Keratinocyte (primary cell): ENCODE results near the gene CIDEC. TPM values are rescaled to one million over a fixed set of nuclear protein-coding genes. Genes with fewer than 3 reads are reported as not detected.
A peak's percentile ranks its signal among the peaks of the same experiment; 100 is the strongest.

Experiments used
- DNase-seq: peaks from one replicate; pipeline ENCODE4 v3.0.0-alpha.2; 2011; ENCODE audit warnings: low read depth, missing footprints, low spot score
- FAIRE-seq: peaks from 2 replicates; lab custom pipeline; 2011; peaks lifted over from hg19 to GRCh38; lab: Jason Lieb, UNC
- H2AFZ ChIP-seq: 2 replicates; pipeline ENCODE4 v1.6.0; 2012; ENCODE audit warnings: low read length, control low read depth, inconsistent platforms; ENCODE audit not compliant: control insufficient read depth
- H3K27ac ChIP-seq: 2 replicates; pipeline ENCODE4 v1.5.1; 2011; ENCODE audit warnings: low read length; ENCODE audit not compliant: control insufficient read depth, insufficient read depth
- H3K27me3 ChIP-seq: 3 replicates; pipeline ENCODE4 v1.6.0; 2011; ENCODE audit warnings: low read length; ENCODE audit not compliant: control insufficient read depth, insufficient read depth; ENCODE audit errors: extremely low read depth
- H3K36me3 ChIP-seq, 2 experiments: 2 replicates in 1 of 2; 3 replicates in 1 of 2; pipeline ENCODE4 v1.5.1; 2011; ENCODE audit warnings: low read length in 2 of 2, mild to moderate bottlenecking in 1 of 2; ENCODE audit not compliant: control insufficient read depth in 2 of 2, insufficient read depth in 2 of 2; ENCODE audit errors: extremely low read depth in 1 of 2
- H3K4me1 ChIP-seq: 3 replicates; pipeline ENCODE4 v1.5.1; 2011; ENCODE audit warnings: low read length; ENCODE audit not compliant: control insufficient read depth, insufficient read depth; ENCODE audit errors: extremely low read depth
- H3K4me2 ChIP-seq: 3 replicates; pipeline ENCODE4 v1.6.0; 2011; ENCODE audit warnings: low read depth, low read length; ENCODE audit not compliant: control insufficient read depth, insufficient read depth; ENCODE audit errors: extremely low read depth
- H3K4me3 ChIP-seq, 3 experiments: fragments of 200-600 bp in 1 of 3; sonication (generic) in 1 of 3; 2 replicates in 2 of 3; 3 replicates in 1 of 3; pipeline ENCODE4 v1.5.1; 2011 to 2016; ENCODE audit warnings: low read length in 3 of 3, mild to moderate bottlenecking in 3 of 3, control low read depth in 2 of 3, inconsistent platforms in 1 of 3, low read depth in 1 of 3, mixed read lengths in 1 of 3, mixed run types in 1 of 3, moderate library complexity in 1 of 3; ENCODE audit not compliant: control insufficient read depth in 2 of 3, insufficient read depth in 2 of 3; ENCODE audit errors: extremely low read depth in 1 of 3
- H3K79me2 ChIP-seq: 2 replicates; pipeline ENCODE4 v1.6.0; 2012; ENCODE audit warnings: low read length; ENCODE audit not compliant: control insufficient read depth, insufficient read depth
- H3K9ac ChIP-seq: 3 replicates; pipeline ENCODE4 v1.6.0; 2011; ENCODE audit warnings: low read length; ENCODE audit not compliant: control insufficient read depth, insufficient read depth; ENCODE audit errors: extremely low read depth
- H3K9me1 ChIP-seq: 3 replicates; pipeline ENCODE4 v1.6.0; 2011; ENCODE audit warnings: low read length; ENCODE audit not compliant: control insufficient read depth, insufficient read depth; ENCODE audit errors: extremely low read depth
- H3K9me3 ChIP-seq: 2 replicates; pipeline ENCODE4 v1.5.1; 2012; ENCODE audit warnings: low read depth, low read length; ENCODE audit not compliant: control insufficient read depth
- H4K20me1 ChIP-seq: 3 replicates; pipeline ENCODE4 v1.6.0; 2011; ENCODE audit warnings: low read length; ENCODE audit not compliant: control insufficient read depth, insufficient read depth; ENCODE audit errors: extremely low read depth
- CTCF ChIP-seq, 3 experiments: IDR thresholded peaks in 1 of 3; conservative IDR thresholded peaks in 1 of 3; optimal IDR thresholded peaks in 1 of 3; 2 replicates in 2 of 3; 3 replicates in 1 of 3; pipeline versions ENCODE3 to v1.5.1; 2011; ENCODE audit warnings: low read length in 3 of 3, mild to moderate bottlenecking in 3 of 3, moderate library complexity in 2 of 3, control low read depth in 1 of 3, inconsistent platforms in 1 of 3; ENCODE audit not compliant: insufficient read depth in 2 of 3; ENCODE audit errors: extremely low read depth in 1 of 3
- EZH2 ChIP-seq: IDR thresholded peaks from one replicate; pipeline ENCODE4 v1.6.1; 2012; ENCODE audit warnings: inconsistent platforms, mild to moderate bottlenecking, low read length, moderate library complexity
- dilution Hi-C: fragments of 300-500 bp; cut with MboI; formaldehyde crosslinking; loops from one replicate; pipeline ENCODE4 v1.7.0; 2020; ENCODE audit warnings: low sequenced_read_pairs; ENCODE audit not compliant: extremely low pct_ligation_motif_present
- polyA plus RNA-seq, 5 experiments: library from polyadenylated mRNA; depleted of rRNA in 3 of 5; stranded (reverse) in 3 of 5; stranded (forward) in 1 of 5; unstranded in 1 of 5; fragments of >200 nt; gene quantifications; 1 replicate in 1 of 5; 2 replicates in 3 of 5; 3 replicates in 1 of 5; pipeline versions ENCODE4 v1.2.1 to v1.2.3, GENCODE V29; 2011 to 2012; ENCODE audit warnings: missing spikeins in 2 of 5, low read depth in 1 of 5, low replicate concordance in 1 of 5

CIDEC gene
- polyA plus RNA-seq, 1 donor (not counting 4 experiments of a cell fraction or from before 2014, with no cell fraction given): not detected

GRCh38 chr3:9916734-9917680 lies 37.0 kb upstream of the CIDEC start, which contains the start of gene IL17RC:
TSS of gene IL17RC (plus strand) at chr3:9917098. CDS start at chr3:9917316, 218 bp downstream.
- Histone ChIP-seq H3K27me3 (no peaks in the 10 kb centered on the region), H3K9ac (peak within 1 kb of the TSS; percentile 77), H2AFZ (peak within 1 kb of the TSS; percentile 27), H3K79me2 (no peaks in the 10 kb centered on the region), H3K4me1 (peaks cover 40% of the 10 kb centered on the region), H3K9me1 (no peaks in the 10 kb centered on the region), H3K9me3 (no peaks in the 10 kb centered on the region), H3K4me3 (peak within 1 kb of the TSS; percentile 33 to 77 (median 65)), H3K36me3 (peaks cover 0 to 5% of the 10 kb centered on the region in 2 experiments), H3K27ac (peak within 1 kb of the TSS; percentile 79), H4K20me1 (no peaks in the 10 kb centered on the region), H3K4me2 (peak within 1 kb of the TSS; percentile 94)
- dilution Hi-C loops: no loop called here
- FAIRE-seq (peak; percentile 86), DNase-seq (peak; percentile 90)
- TF ChIP-seq CTCF (optimal IDR thresholded peaks at IDR 0.05 in 1 of 3, IDR thresholded peaks at IDR 0.05 in 1 of 3, conservative IDR thresholded peaks at IDR 0.05 in 1 of 3; ENCODE audit: extremely low read depth in 1 of 3, insufficient read depth in 2 of 3, low read length in 3 of 3) (no peak), EZH2 (no peak)

- Histone ChIP-seq H2AFZ (no peak overlapping the region), H3K27me3 (no peaks in the 10 kb centered on the region), H3K36me3 (peaks cover 4 to 7% of the 10 kb centered on the region in 2 experiments), H3K79me2 (no peaks in the 10 kb centered on the region), H3K9me3 (no peaks in the 10 kb centered on the region), H3K9ac (peak overlapping the region; percentile 65), H3K4me1 (peaks cover 43% of the 10 kb centered on the region), H4K20me1 (no peaks in the 10 kb centered on the region), H3K4me2 (peak overlapping the region; percentile 94), H3K9me1 (no peaks in the 10 kb centered on the region), H3K4me3 (peak overlapping the region in 2 of 3 experiments; percentile 23 to 41), H3K27ac (peak overlapping the region; percentile 79)
- no peak for TF ChIP-seq CTCF (optimal IDR thresholded peaks at IDR 0.05 in 1 of 3, IDR thresholded peaks at IDR 0.05 in 1 of 3, conservative IDR thresholded peaks at IDR 0.05 in 1 of 3; ENCODE audit: extremely low read depth in 1 of 3, insufficient read depth in 2 of 3, low read length in 3 of 3)
- no peak for TF ChIP-seq EZH2
- FAIRE-seq: no peak
- dilution Hi-C loops: no loop called here
- DNase-seq: no peak
Observed at GRCh38 chr3:9916346-9916733, 36.3 kb upstream of the CIDEC start.
